Activated naive CD4-positive, alpha-beta T cell treated with anti-CD3 and anti-CD28 coated beads for 36 hours (primary cell): Measurements from ENCODE around the gene VEGFA. TPM values are rescaled to one million over a fixed set of nuclear protein-coding genes. Genes with fewer than 3 reads are reported as not detected.

Experiments used
- CTCF ChIA-PET: fragments of 350-600 bp; sonication (Branson Sonifier 250); formaldehyde crosslinking; loops from one replicate; lab custom pipeline; 2021; ENCODE audit warnings: antibody characterized with exemption; lab: Charles Lee
- DNase-seq: peaks from one replicate; pipeline ENCODE4 v3.0.0-alpha.2; 2020
- H3K27ac Mint-ChIP-seq: one replicate; pipeline ENCODE4 v1.8.0; 2021; ENCODE audit warnings: mild to moderate bottlenecking, mixed read lengths
- H3K27me3 Mint-ChIP-seq: one replicate; pipeline ENCODE4 v1.8.0; 2021; ENCODE audit warnings: low read depth, mixed read lengths
- H3K36me3 Mint-ChIP-seq: one replicate; pipeline ENCODE4 v1.8.0; 2021; ENCODE audit warnings: low read depth, mixed read lengths
- H3K4me1 Mint-ChIP-seq: one replicate; pipeline ENCODE4 v1.8.0; 2021; ENCODE audit warnings: low read depth, mixed read lengths
- H3K4me3 Mint-ChIP-seq: one replicate; pipeline ENCODE4 v1.8.0; 2021; ENCODE audit warnings: mild to moderate bottlenecking, moderate library complexity, mixed read lengths
- H3K9me3 Mint-ChIP-seq: one replicate; pipeline ENCODE4 v1.8.0; 2021; ENCODE audit warnings: mixed read lengths
- intact Hi-C: fragments of 100-400 bp; cut with micrococcal nuclease; formaldehyde crosslinking; loops from one replicate; pipeline ENCODE4 v1.15.1; 2023
- total RNA-seq, 2 experiments: library from RNA; stranded (reverse); gene quantifications; one replicate each; pipeline ENCODE4 v1.2.3, GENCODE V29; 2021

VEGFA gene
- total RNA-seq, 2 experiments from 2014 or later, result 35.9 to 37.3 TPM

- H3K4me1 Mint-ChIP-seq, result peaks cover 7% of the 10 kb centered on the region
- H3K27ac Mint-ChIP-seq, result no peak overlapping the region
- CTCF ChIA-PET, result no interaction called here
- H3K36me3 Mint-ChIP-seq, result no peaks in the 10 kb centered on the region
- peak; percentile 30 for DNase-seq
- no peaks in the 10 kb centered on the region for H3K27me3 Mint-ChIP-seq
- intact Hi-C loops, result no loop called here
- H3K4me3 Mint-ChIP-seq, result no peak overlapping the region
- no peaks in the 10 kb centered on the region for H3K9me3 Mint-ChIP-seq
Measured at GRCh38 chr6:43798688-43799444, 28.9 kb downstream of the VEGFA start.

- CTCF ChIA-PET, result interaction anchor here (0.8 kb wide), 1 partner anchor 25 kb away, joined by 3 read pairs; no protein-coding TSS in a partner anchor
- H3K4me3 Mint-ChIP-seq, result no peak overlapping the region
- no peaks in the 10 kb centered on the region for H3K27me3 Mint-ChIP-seq
- H3K36me3 Mint-ChIP-seq, result no peaks in the 10 kb centered on the region
- peaks cover 7% of the 10 kb centered on the region for H3K4me1 Mint-ChIP-seq
- intact Hi-C loops, result no loop called here
- H3K27ac Mint-ChIP-seq, result no peak overlapping the region
- H3K9me3 Mint-ChIP-seq, result no peaks in the 10 kb centered on the region
- no peak for DNase-seq
Measured at GRCh38 chr6:43799551-43800297, 29.7 kb downstream of the VEGFA start.

- no peak overlapping the region for H3K27ac Mint-ChIP-seq
- CTCF ChIA-PET, result interaction anchor here (0.8 kb wide), 1 partner anchor 25 kb away, joined by 3 read pairs; no protein-coding TSS in a partner anchor
Measured at GRCh38 chr6:43800298-43800623, 30.2 kb downstream of the VEGFA start.

GRCh38 chr6:43800746-43801494 is 30.9 kb downstream of the VEGFA start:
- H3K27me3 Mint-ChIP-seq, result no peaks in the 10 kb centered on the region
- CTCF ChIA-PET, result no interaction called here
- no peak overlapping the region for H3K4me3 Mint-ChIP-seq
- no peaks in the 10 kb centered on the region for H3K9me3 Mint-ChIP-seq
- no peaks in the 10 kb centered on the region for H3K36me3 Mint-ChIP-seq
- H3K4me1 Mint-ChIP-seq, result peaks cover 7% of the 10 kb centered on the region
- intact Hi-C loops, result no loop called here
- DNase-seq, result no peak
- H3K27ac Mint-ChIP-seq, result no peak overlapping the region

More at GRCh38 chr6:43800298-43800623, 30.2 kb downstream of the VEGFA start:
- H3K4me1 Mint-ChIP-seq, result peaks cover 7% of the 10 kb centered on the region
- no peaks in the 10 kb centered on the region for H3K9me3 Mint-ChIP-seq
- intact Hi-C loops, result no loop called here
- no peaks in the 10 kb centered on the region for H3K36me3 Mint-ChIP-seq
- no peaks in the 10 kb centered on the region for H3K27me3 Mint-ChIP-seq
- H3K4me3 Mint-ChIP-seq, result no peak overlapping the region
- DNase-seq, result no peak

GRCh38 chr6:43801495-43802181 is 31.6 kb downstream of the VEGFA start:
- intact Hi-C loops, result no loop called here
- H3K36me3 Mint-ChIP-seq, result no peaks in the 10 kb centered on the region
- H3K4me1 Mint-ChIP-seq, result peaks cover 7% of the 10 kb centered on the region
- no peak overlapping the region for H3K27ac Mint-ChIP-seq
- no peak for DNase-seq
- H3K27me3 Mint-ChIP-seq, result no peaks in the 10 kb centered on the region
- no peaks in the 10 kb centered on the region for H3K9me3 Mint-ChIP-seq
- CTCF ChIA-PET, result interaction anchor here (0.7 kb wide), 2 partner anchors 85 to 138 kb away, joined by 3 read pairs; no protein-coding TSS in a partner anchor
- no peak overlapping the region for H3K4me3 Mint-ChIP-seq

GRCh38 chr6:43803055-43803782 is 33.2 kb downstream of the VEGFA start:
- Mint-ChIP-seq H3K27me3 (no peaks in the 10 kb centered on the region), H3K9me3 (no peaks in the 10 kb centered on the region), H3K36me3 (no peaks in the 10 kb centered on the region), H3K4me3 (no peak overlapping the region), H3K27ac (no peak overlapping the region), H3K4me1 (peaks cover 7% of the 10 kb centered on the region)
- intact Hi-C loops, result no loop called here
- no peak for DNase-seq
- CTCF ChIA-PET, result no interaction called here

GRCh38 chr6:43803783-43804549 is 34.0 kb downstream of the VEGFA start:
- DNase-seq, result peak; percentile 47
- intact Hi-C loops, result no loop called here
- H3K27me3 Mint-ChIP-seq, result no peaks in the 10 kb centered on the region
- no peaks in the 10 kb centered on the region for H3K9me3 Mint-ChIP-seq
- H3K4me1 Mint-ChIP-seq, result peaks cover 7% of the 10 kb centered on the region
- no peak overlapping the region for H3K27ac Mint-ChIP-seq
- CTCF ChIA-PET, result no interaction called here
- H3K36me3 Mint-ChIP-seq, result no peaks in the 10 kb centered on the region
- H3K4me3 Mint-ChIP-seq, result no peak overlapping the region

- Mint-ChIP-seq H3K27ac (no peak overlapping the region), H3K36me3 (no peaks in the 10 kb centered on the region), H3K27me3 (no peaks in the 10 kb centered on the region), H3K4me1 (peaks cover 6% of the 10 kb centered on the region), H3K4me3 (no peak overlapping the region), H3K9me3 (no peaks in the 10 kb centered on the region)
- intact Hi-C loops, result no loop called here
- no peak for DNase-seq
- CTCF ChIA-PET, result interaction anchor here (1.0 kb wide), 1 partner anchor 32 kb away, joined by 3 read pairs; no protein-coding TSS in a partner anchor
Measured at GRCh38 chr6:43804550-43805223, 34.7 kb downstream of the VEGFA start.

GRCh38 chr6:43805699-43806042 is 35.7 kb downstream of the VEGFA start:
- CTCF ChIA-PET, result interaction anchor here (1.0 kb wide), 1 partner anchor 33 kb away, joined by 3 read pairs; no protein-coding TSS in a partner anchor
- H3K27me3 Mint-ChIP-seq, result no peaks in the 10 kb centered on the region
- no peak overlapping the region for H3K4me3 Mint-ChIP-seq
- no peaks in the 10 kb centered on the region for H3K36me3 Mint-ChIP-seq
- no peak for DNase-seq
- intact Hi-C loops, result no loop called here
- H3K4me1 Mint-ChIP-seq, result no peaks in the 10 kb centered on the region
- no peaks in the 10 kb centered on the region for H3K9me3 Mint-ChIP-seq
- H3K27ac Mint-ChIP-seq, result no peak overlapping the region

- intact Hi-C loops, result no loop called here
- DNase-seq, result no peak
- CTCF ChIA-PET, result no interaction called here
- Mint-ChIP-seq H3K9me3 (no peaks in the 10 kb centered on the region), H3K4me1 (no peaks in the 10 kb centered on the region), H3K27ac (no peak overlapping the region), H3K27me3 (no peaks in the 10 kb centered on the region), H3K4me3 (no peak overlapping the region), H3K36me3 (no peaks in the 10 kb centered on the region)
Measured at GRCh38 chr6:43806043-43806757, 36.2 kb downstream of the VEGFA start.
